Smooth muscle cell (in vitro differentiated cells): ENCODE measurements around the gene DICER1. TPM values are rescaled to one million over a fixed set of nuclear protein-coding genes. Genes with fewer than 3 reads are reported as not detected.

Experiments
- DNase-seq: peaks from one replicate; lab custom pipeline; 2025; ENCODE audit not compliant: unreplicated experiment; lab: John Stamatoyannopoulos, UW
- H2AFZ ChIP-seq: fragments of 200-600 bp; sonication (generic); 2 replicates; pipeline ENCODE4 v1.6.0; 2016; ENCODE audit warnings: antibody characterized with exemption, low read depth, mild to moderate bottlenecking
- H3F3A ChIP-seq: fragments of 200-600 bp; sonication (generic); 2 replicates; pipeline ENCODE4 v1.6.0; 2017; ENCODE audit warnings: antibody characterized with exemption, low read depth
- H3K27ac ChIP-seq: fragments of 200-600 bp; sonication (generic); 2 replicates; pipeline ENCODE4 v1.5.1; 2016; ENCODE audit warnings: low read depth, mild to moderate bottlenecking
- H3K27me3 ChIP-seq: fragments of 200-600 bp; sonication (generic); 2 replicates; pipeline ENCODE4 v1.6.1; 2016; ENCODE audit warnings: low read depth, mild to moderate bottlenecking
- H3K36me3 ChIP-seq: fragments of 200-600 bp; sonication (generic); 2 replicates; pipeline ENCODE4 v1.5.1; 2016; ENCODE audit warnings: low read depth
- H3K4me1 ChIP-seq: fragments of 200-600 bp; sonication (generic); 2 replicates; pipeline ENCODE4 v1.5.1; 2016; ENCODE audit warnings: low read depth
- H3K4me2 ChIP-seq: fragments of 200-600 bp; sonication (generic); 2 replicates; pipeline ENCODE4 v1.6.0; 2016; ENCODE audit warnings: mild to moderate bottlenecking
- H3K4me3 ChIP-seq: fragments of 200-600 bp; sonication (generic); 2 replicates; pipeline ENCODE4 v1.5.1; 2016; ENCODE audit warnings: mild to moderate bottlenecking
- H3K79me2 ChIP-seq: fragments of 200-600 bp; sonication (generic); 2 replicates; pipeline ENCODE4 v1.6.0; 2016; ENCODE audit warnings: low read depth, mild to moderate bottlenecking
- H3K9ac ChIP-seq: fragments of 200-600 bp; sonication (generic); 2 replicates; pipeline ENCODE4 v1.6.0; 2016; ENCODE audit warnings: low read depth
- H3K9me3 ChIP-seq: fragments of 200-600 bp; sonication (generic); replicated peaks from 2 replicates; pipeline ENCODE4 v1.5.1; 2016; ENCODE audit warnings: low read depth
- H4K20me1 ChIP-seq: fragments of 200-600 bp; sonication (generic); 2 replicates; pipeline ENCODE4 v1.6.0; 2016; ENCODE audit warnings: low read depth
- WGBS: methylation state at CpG from one replicate; pipeline ENCODE4 v1.1.7; 2016; ENCODE audit warnings: low lambda C conversion rate; 5-methylcytosine and 5-hydroxymethylcytosine counted together
- polyA plus RNA-seq: library from polyadenylated mRNA; unstranded; fragments of >200 nt; fragmentation: Nextera tagmentation; extraction: Ambion mirVana; gene quantifications from 2 replicates; pipeline ENCODE4 v1.2.1, GENCODE V29; 2016
- total RNA-seq: library from RNA; depleted of rRNA; stranded (reverse); fragments of >200 nt; gene quantifications from 2 replicates; pipeline ENCODE4 v1.2.3, GENCODE V29; 2014
- TF ChIP-seq, protein P1 (sequence below): fragments of 200-600 bp; sonication (generic); IDR thresholded peaks from 2 replicates; pipeline ENCODE4 v1.5.1; 2017; ENCODE audit warnings: borderline replicate concordance, mild to moderate bottlenecking, antibody characterized with exemption; ENCODE audit not compliant: insufficient read depth, poor library complexity, severe bottlenecking

Gene DICER1
- total and polyA plus RNA-seq, 2 experiments from 2014 or later: 17.3 to 67.5 TPM

DNA sequence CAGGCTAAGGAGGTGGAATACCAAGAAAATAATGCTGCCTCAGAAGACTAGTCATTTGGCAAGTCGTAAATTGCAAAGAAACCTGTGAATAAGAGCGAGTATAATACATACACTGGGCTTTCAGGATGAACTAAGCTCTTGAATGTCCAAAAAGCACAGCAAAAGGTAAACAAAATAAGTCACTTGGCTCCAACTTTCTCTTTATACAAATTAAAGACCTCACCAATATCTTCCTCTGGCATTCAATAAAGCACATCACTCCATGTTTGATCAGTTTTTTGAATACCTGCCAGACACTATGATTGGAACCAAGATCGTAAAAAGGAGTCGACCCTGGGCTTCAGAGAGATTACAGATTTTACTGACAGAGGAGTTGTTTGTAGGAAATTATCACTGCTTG, 3.5 kb downstream of the DICER1 start:
- Histone ChIP-seq H2AFZ (no peak overlapping the region), H3K9ac (no peak overlapping the region), H3K4me3 (no peak overlapping the region), H3K36me3 (no peaks in the 10 kb centered on the region), H3K79me2 (peaks cover 80% of the 10 kb centered on the region), H3K27ac (no peak overlapping the region), H4K20me1 (peaks cover 75% of the 10 kb centered on the region), H3K9me3 (no peaks in the 10 kb centered on the region), H3K4me2 (no peak overlapping the region), H3K27me3 (no peaks in the 10 kb centered on the region), H3K4me1 (peaks cover 9% of the 10 kb centered on the region), H3F3A (no peaks in the 10 kb centered on the region)
- TF ChIP-seq, protein P1, sequence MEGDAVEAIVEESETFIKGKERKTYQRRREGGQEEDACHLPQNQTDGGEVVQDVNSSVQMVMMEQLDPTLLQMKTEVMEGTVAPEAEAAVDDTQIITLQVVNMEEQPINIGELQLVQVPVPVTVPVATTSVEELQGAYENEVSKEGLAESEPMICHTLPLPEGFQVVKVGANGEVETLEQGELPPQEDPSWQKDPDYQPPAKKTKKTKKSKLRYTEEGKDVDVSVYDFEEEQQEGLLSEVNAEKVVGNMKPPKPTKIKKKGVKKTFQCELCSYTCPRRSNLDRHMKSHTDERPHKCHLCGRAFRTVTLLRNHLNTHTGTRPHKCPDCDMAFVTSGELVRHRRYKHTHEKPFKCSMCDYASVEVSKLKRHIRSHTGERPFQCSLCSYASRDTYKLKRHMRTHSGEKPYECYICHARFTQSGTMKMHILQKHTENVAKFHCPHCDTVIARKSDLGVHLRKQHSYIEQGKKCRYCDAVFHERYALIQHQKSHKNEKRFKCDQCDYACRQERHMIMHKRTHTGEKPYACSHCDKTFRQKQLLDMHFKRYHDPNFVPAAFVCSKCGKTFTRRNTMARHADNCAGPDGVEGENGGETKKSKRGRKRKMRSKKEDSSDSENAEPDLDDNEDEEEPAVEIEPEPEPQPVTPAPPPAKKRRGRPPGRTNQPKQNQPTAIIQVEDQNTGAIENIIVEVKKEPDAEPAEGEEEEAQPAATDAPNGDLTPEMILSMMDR: no peak
- 74% methylated on average over 4 of the region's 4 CpGs for WGBS
- DNase-seq: no peak

- Histone ChIP-seq H3K4me1 (peaks cover 9% of the 10 kb centered on the region), H3K27me3 (no peaks in the 10 kb centered on the region), H3K27ac (no peak overlapping the region), H4K20me1 (peaks cover 98% of the 10 kb centered on the region), H2AFZ (no peak overlapping the region), H3K79me2 (peaks cover 100% of the 10 kb centered on the region), H3K9me3 (no peaks in the 10 kb centered on the region), H3K9ac (no peak overlapping the region), H3F3A (no peaks in the 10 kb centered on the region), H3K4me3 (no peak overlapping the region), H3K4me2 (peak overlapping the region; percentile 28), H3K36me3 (no peaks in the 10 kb centered on the region)
- WGBS: 72% methylated on average over 8 of the region's 8 CpGs
- DNase-seq: no peak
- TF ChIP-seq, protein P1: no peak
These were observed 5.8 kb downstream of the DICER1 start for GRCh38 chr14:95151561-95151960.

DNA sequence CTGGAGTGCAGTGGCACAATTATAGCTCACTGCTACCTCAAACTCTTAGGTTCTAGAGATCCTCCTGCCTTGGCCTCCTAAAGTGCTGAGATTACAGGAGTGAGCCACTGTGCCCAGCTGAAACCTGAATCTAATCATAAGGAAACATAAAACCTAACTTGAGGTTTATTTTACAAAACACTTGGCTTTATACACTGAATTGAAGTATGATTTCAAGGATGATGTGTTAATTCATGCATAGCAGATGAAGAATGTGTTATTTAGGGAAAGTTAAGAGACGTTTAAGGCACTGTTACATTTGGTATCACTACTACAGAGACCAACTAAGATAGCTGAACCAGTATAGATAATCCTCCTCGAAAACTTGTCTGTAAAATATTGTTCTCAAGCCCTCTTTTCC, 6.4 kb downstream of the DICER1 start:
- H4K20me1 ChIP-seq: peaks cover 97% of the 10 kb centered on the region
- H3K9me3 ChIP-seq: no peaks in the 10 kb centered on the region
- no peaks in the 10 kb centered on the region for H3K27me3 ChIP-seq
- H3K27ac ChIP-seq: no peak overlapping the region
- H3K79me2 ChIP-seq: peaks cover 100% of the 10 kb centered on the region
- no peak overlapping the region for H3K4me3 ChIP-seq
- H3K9ac ChIP-seq: no peak overlapping the region
- DNase-seq: no peak
- TF ChIP-seq, protein P1: no peak
- 54% methylated on average over 2 of the region's 2 CpGs for WGBS
- peaks cover 5% of the 10 kb centered on the region for H3K4me1 ChIP-seq
- no peak overlapping the region for H2AFZ ChIP-seq
- no peak overlapping the region for H3K4me2 ChIP-seq
- no peaks in the 10 kb centered on the region for H3F3A ChIP-seq
- no peaks in the 10 kb centered on the region for H3K36me3 ChIP-seq

DNA sequence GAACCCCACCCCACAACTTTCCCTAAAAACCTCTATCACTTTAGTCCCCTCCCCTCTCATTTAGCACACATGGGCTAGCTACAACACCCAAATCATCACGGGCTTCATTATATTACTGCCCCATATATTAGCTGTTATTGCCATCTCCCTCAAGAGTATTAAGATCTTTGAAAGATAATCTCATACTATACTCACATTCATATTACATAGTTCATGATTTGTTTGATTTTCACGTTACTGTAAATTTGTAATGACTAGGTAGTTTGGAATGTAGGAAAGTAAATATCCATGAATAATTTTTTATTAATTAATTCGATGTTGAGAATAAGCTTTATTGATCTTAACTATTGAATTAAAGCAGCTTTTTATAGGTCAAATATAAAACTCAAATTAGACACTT, 7.9 kb downstream of the DICER1 start:
- no peak overlapping the region for H3K4me2 ChIP-seq
- no peak overlapping the region for H3K27ac ChIP-seq
- H4K20me1 ChIP-seq: peaks cover 93% of the 10 kb centered on the region
- no peaks in the 10 kb centered on the region for H3K27me3 ChIP-seq
- TF ChIP-seq, protein P1: no peak
- no peaks in the 10 kb centered on the region for H3F3A ChIP-seq
- WGBS: 94% methylated on average over 3 of the region's 3 CpGs
- no peak overlapping the region for H2AFZ ChIP-seq
- H3K4me1 ChIP-seq: no peaks in the 10 kb centered on the region
- no peak for DNase-seq
- H3K79me2 ChIP-seq: peaks cover 100% of the 10 kb centered on the region
- no peak overlapping the region for H3K4me3 ChIP-seq
- no peak overlapping the region for H3K9ac ChIP-seq
- H3K9me3 ChIP-seq: peaks cover 4% of the 10 kb centered on the region
- H3K36me3 ChIP-seq: no peaks in the 10 kb centered on the region
